ENCODE data around the gene MTUS2.

- TF ChIP-seq CTCF (IDR thresholded peaks at IDR 0.05): no peak
- TF ChIP-seq EZH2 (IDR thresholded peaks at IDR 0.05): no peak
- no peak for TF ChIP-seq EZH2phosphoT487 (IDR thresholded peaks at IDR 0.05)
These were observed 362.1 kb downstream of the MTUS2 start for GRCh38 chr13:29182216-29182615.

All from neural progenitor cell (in vitro differentiated cells).